ENCODE measurements around the gene CLEC1A.
A peak's percentile ranks its signal among the peaks of the same experiment; 100 is the strongest.
"Not testable (repeated sequence)": the region's sequence is repeated elsewhere in the genome, so short reads cannot be mapped to it uniquely, and the experiment has no call there.

The CLEC1A gene

DNA sequence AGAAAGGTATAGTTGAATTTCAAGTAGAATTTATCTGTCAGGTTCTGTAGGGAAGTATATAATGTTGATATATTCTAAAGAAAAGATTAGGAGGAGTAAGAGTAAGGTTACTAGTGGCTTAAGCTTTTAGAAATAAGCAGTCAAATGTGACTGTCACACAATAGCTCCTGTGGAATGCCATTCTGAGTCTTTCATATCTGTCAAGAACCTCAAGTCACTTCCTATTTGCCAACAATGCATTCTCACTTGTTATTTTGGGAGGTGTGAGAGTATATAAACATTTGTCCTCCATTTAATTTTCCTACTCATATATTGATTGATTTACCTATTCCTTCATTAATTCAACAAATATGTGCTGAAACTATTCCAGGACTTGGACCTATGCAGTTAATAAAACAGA lies 56.6 kb downstream of the CLEC1A start:
- no peak for DNase-seq

DNA sequence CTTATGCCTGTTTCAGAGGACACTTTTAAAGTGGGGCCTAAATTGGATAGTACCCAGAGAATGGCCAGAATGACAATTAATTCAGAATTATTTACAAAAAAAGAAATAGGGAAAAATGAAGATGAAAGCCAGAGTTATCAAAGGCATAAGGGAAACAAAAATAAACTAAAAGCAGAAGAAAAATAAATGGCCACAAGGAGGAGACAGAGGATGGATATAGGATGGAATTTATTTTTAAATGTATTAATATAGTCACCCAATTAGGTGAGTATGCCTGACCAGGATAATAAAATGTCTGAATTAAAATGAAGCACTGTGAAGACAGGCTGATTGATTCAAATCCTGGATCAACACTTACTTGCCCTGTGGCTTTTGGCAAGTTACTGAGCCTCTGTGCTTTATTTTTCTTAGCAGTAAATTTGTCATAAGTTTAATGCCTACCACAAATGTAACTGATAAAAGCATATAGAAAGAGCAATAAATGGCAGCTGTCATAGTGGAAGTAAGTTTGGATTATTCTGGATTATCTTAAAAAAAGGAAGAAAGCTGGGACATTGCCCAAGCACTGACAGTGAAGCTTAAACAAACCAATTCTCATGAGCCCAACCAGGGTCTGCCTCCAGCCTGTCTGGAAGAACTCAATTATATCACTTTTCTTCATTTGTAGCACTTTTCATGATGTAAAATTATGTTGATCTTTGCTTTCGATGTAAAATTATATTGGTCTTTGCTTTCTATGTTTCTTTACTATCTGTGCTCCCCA lies 64.8 kb downstream of the CLEC1A start:
- peak in 1 of 2 donors; percentile 13 for DNase-seq

DNA sequence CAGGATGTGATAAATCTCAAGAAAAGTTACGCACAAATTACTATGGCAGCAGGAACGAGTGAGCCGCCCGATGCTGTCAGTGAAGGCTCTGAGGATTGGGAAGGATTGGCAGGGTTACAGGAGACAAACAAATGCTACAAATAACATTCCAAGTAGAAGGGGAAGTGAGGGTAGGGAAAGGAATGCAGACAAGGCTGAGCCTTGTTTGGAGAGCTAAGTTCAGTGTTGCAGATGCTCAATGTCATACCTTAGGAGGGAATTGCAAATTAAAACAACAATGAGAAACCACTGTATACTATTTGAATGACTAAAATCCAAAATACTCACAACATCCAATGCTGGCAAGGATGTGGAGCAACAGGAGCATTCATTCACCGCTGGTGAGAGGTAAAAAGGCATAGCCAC lies 67.0 kb downstream of the CLEC1A start:
- no peak for DNase-seq

DNA sequence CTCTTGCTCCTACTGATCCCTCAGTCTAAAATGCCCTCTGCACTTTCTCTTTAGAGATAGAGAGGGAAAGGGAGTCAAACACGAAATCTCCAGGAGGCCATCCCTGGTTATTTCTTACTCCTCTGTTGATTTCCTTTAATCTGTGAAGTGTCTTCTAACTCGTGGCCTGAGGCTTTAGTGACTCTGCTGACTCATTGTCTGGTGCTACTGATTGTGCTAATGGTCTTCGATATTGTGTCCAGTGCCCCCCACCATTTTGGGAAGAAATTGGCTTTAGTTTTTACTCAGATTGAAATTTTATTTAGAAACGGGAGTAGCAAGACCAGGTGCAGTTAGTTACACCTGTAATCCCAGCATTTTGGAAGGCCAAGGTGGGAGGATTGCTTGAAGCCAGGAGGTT lies 67.5 kb downstream of the CLEC1A start:
- DNase-seq, result no peak

DNA sequence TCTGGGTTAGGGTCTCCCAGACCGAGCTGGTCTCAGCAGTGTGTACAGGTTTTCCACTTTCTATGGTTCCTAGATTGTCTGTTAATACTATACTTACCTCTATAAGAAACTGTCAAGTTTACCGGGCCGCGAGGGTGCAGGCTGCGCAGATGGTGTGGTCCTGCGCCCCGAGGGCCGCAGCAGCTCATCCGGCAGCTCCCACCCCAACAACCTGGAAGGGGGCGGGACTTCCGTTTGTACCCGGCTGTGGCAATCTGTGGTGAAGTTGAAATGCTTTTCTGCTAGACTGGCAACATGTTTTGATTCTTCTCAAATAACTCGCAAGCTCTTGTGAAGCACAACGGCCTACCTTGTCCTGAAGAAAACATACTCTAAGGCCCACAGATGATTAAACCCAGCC lies 68.3 kb downstream of the CLEC1A start, which contains the start of gene CLEC9A:
Gene CLEC9A, plus strand, starts transcription at position 237 of the 400 bp plus-strand sequence. CDS start 22,006 bp downstream, outside the sequence.
- DNase-seq, result no peak

DNA sequence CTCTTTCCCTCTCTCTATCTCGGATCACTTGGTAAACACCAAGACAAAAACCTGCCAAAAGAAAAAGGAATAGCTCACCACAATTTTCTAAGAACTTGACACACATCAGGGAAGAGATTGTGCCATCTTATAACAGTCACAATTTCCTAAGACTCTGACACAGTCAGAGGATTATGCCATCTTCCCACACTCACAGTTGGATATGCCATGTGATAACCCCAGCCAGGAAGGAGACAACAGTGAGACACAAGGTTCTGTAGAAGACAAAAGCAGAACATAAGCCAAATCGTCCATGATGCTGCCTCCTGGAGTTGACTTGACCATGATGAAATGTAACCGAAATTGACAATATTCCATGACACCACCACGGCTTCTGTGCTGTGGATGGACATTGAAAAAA lies 71.1 kb downstream of the CLEC1A start:
- peak in 1 of 2 donors; percentile 65 for DNase-seq

DNA sequence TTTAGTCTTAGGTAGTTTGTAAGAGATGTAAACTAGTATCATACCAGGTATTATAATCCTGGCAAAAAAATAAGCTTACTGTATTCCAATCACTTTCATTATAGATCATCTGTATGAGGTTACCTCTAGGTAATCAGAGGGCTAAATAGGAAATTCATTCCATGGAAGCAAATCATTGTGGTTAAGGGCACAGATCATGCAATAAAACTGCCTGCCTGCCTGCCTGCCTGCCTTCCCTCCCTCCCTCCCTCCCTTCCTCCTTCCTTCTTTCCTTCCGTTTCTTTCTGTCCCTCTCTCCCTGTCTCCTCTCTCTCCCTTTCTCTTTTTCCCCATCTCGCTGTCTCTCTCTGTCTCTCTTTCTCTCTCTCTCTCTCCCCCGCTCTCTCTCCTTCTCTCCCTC lies 71.5 kb downstream of the CLEC1A start:
- DNase-seq, result no peak

DNA sequence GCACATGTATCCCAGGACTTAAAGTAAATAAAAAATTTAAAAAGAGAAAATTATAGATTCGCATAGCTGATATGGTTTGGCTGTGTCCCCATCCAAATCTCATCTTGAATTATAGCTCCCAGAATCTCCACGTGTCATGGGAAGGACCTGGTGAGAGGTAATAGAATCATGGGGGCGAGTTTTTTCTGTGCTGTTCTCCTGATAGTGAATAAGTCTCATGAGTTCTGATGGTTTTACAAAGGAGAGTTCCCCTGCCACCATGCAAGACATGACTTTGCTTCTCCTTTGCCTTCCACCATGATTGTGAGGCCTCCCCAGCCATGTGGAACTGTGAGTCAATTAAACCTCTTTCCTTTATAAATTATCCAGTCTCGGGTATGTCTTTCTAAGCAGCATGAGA lies 72.1 kb downstream of the CLEC1A start:
- not testable (repeated sequence) for DNase-seq

DNA sequence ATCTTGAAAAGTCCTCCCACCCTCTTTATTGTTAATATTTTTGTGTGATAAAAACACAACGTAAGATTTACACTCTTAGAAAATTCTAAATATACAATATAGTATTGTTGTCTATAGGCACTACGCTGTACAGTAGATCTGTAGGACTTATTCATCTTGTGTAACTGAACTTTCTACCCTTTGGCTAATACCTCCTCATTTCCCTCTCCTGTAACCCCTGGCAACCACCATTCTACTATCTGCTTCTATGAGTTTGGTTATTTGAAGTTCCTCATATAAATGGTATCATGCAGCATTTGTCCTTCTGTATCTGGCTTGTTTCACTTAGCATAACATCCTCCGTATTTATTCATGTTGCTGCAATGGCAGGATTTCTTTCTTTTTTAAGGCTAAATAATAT lies 73.5 kb downstream of the CLEC1A start:
- no peak for DNase-seq

DNA sequence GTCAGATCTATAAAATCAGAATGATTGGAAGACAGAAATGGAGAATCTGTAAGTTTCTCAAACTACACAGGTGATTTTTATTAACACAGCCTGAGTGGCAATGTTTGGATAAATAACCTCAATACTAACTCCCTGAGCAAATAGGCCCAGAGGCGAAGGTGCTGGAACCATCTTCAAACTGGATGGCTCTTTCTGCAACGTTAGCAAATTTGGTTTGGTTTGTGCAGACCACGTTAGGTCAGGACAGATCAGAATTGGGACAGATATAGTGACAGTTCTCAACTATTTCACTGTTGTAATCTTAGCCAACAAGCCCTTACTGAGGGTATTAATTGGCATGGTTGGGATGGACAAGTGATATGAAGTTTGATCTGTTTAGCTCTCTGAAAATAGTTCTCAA lies 77.4 kb downstream of the CLEC1A start:
- DNase-seq, result no peak
